Measurements from ENCODE around the gene TAF1D.
"Not testable (repeated sequence)": the region's sequence is repeated elsewhere in the genome, so short reads cannot be mapped to it uniquely, and the experiment has no call there.

TAF1D gene

GRCh38 chr11:93741094-93741881 lies at the start of gene TAF1D, which contains the start of gene C11orf54:
Gene TAF1D (minus strand): TSS chr11:93741495. CDS start chr11:93739304, 2,191 bp downstream.
Gene C11orf54 (plus strand): TSS chr11:93741672. CDS start chr11:93747394, 5,722 bp downstream.
- DNase-seq = peak; percentile 97

- no peak for DNase-seq
These were observed 43.7 kb upstream of the TAF1D start for GRCh38 chr11:93784935-93785360.

GRCh38 chr11:93784145-93784934 lies 43.0 kb upstream of the TAF1D start, which contains the start of gene MED17:
Gene MED17 (plus strand): TSS chr11:93784282. CDS start chr11:93784514, 232 bp downstream.
- DNase-seq = peak; percentile 91

- DNase-seq = no peak
These were observed 42.5 kb upstream of the TAF1D start for GRCh38 chr11:93783765-93784144.

GRCh38 chr11:93783362-93783761 lies 42.1 kb upstream of the TAF1D start:
- no peak for DNase-seq

- peak; percentile 13 for DNase-seq
These were observed 34.0 kb upstream of the TAF1D start for GRCh38 chr11:93775289-93775688.

- DNase-seq = not testable (repeated sequence)
These were observed 33.3 kb upstream of the TAF1D start for GRCh38 chr11:93774560-93774959.

GRCh38 chr11:93773601-93774200 lies 32.4 kb upstream of the TAF1D start:
- DNase-seq = no peak

- no peak for DNase-seq
These were observed 31.8 kb upstream of the TAF1D start for GRCh38 chr11:93773045-93773477.

GRCh38 chr11:93772123-93772522 lies 30.8 kb upstream of the TAF1D start:
- DNase-seq = no peak

- DNase-seq = no peak
These were observed 28.9 kb upstream of the TAF1D start for GRCh38 chr11:93770160-93770559.

GRCh38 chr11:93767018-93767417 lies 25.7 kb upstream of the TAF1D start:
- no peak for DNase-seq

- no peak for DNase-seq
These were observed 25.2 kb upstream of the TAF1D start for GRCh38 chr11:93766504-93766903.

- DNase-seq = no peak
These were observed 24.3 kb upstream of the TAF1D start for GRCh38 chr11:93765551-93765950.

- no peak for DNase-seq
These were observed 20.6 kb upstream of the TAF1D start for GRCh38 chr11:93761910-93762309.

- not testable (repeated sequence) for DNase-seq
These were observed 17.8 kb upstream of the TAF1D start for GRCh38 chr11:93759123-93759522.

- DNase-seq = no peak
These were observed 16.9 kb upstream of the TAF1D start for GRCh38 chr11:93757924-93758865.

GRCh38 chr11:93757301-93757700 lies 16.0 kb upstream of the TAF1D start:
- no peak for DNase-seq

- no peak for DNase-seq
These were observed 15.5 kb upstream of the TAF1D start for GRCh38 chr11:93756748-93757147.

- no peak for DNase-seq
These were observed 11.9 kb upstream of the TAF1D start for GRCh38 chr11:93753241-93753640.

GRCh38 chr11:93751001-93751400 lies 9.7 kb upstream of the TAF1D start:
- no peak for DNase-seq

- no peak for DNase-seq
These were observed 5.8 kb upstream of the TAF1D start for GRCh38 chr11:93747122-93747521.

Data from CD4-positive, alpha-beta T cell treated with Interleukin-17A for 4 hours (primary cell).